Peyer's patch (tissue), 4 donors: ENCODE data around the gene CHAMP1. TPM values are rescaled to one million over a fixed set of nuclear protein-coding genes. Genes with fewer than 3 reads are reported as not detected.

Experiments used
- DNase-seq, 3 donors: peaks; one replicate each; pipeline ENCODE4 v3.0.0-alpha.2; 2017 to 2019
- H3K27ac ChIP-seq, 4 donors: fragments of 200-600 bp; sonication (generic); one replicate each; pipeline ENCODE4 v1.5.1; 2016 to 2019
- H3K27me3 ChIP-seq, 2 donors: fragments of 200-600 bp; sonication (generic); one replicate each; pipeline ENCODE4 v1.5.1; 2019
- H3K36me3 ChIP-seq, 3 donors: fragments of 200-600 bp; sonication (generic); one replicate each; pipeline ENCODE4 v1.5.1; 2016 to 2019
- H3K4me1 ChIP-seq, 4 donors: fragments of 200-600 bp; sonication (generic); one replicate each; pipeline ENCODE4 v1.5.1; 2016 to 2019
- H3K4me3 ChIP-seq, 4 donors: fragments of 200-600 bp; sonication (generic); 1 replicate in 3 of 4; 2 replicates in 1 of 4; pipeline ENCODE4 v1.5.1; 2016 to 2019; ENCODE audit warnings: mild to moderate bottlenecking in 1 of 4
- H3K9me3 ChIP-seq, 4 donors: fragments of 200-600 bp; sonication (generic); one replicate each; pipeline ENCODE4 v1.5.1; 2016 to 2019; ENCODE audit warnings: mild to moderate bottlenecking in 1 of 4
- POLR2A ChIP-seq, 2 donors: fragments of 450-650 bp; IDR thresholded peaks; one replicate each; pipeline ENCODE4 v1.5.1; 2017; ENCODE audit warnings: antibody characterized with exemption in 2 of 2, mild to moderate bottlenecking in 2 of 2, moderate library complexity in 2 of 2
- total RNA-seq, 4 donors: library from RNA; depleted of rRNA; stranded (reverse); fragments of >200 nt; gene quantifications; one replicate each; pipeline ENCODE4 v1.1.0, GENCODE V29; 2016
- TF ChIP-seq, protein P1 (sequence below), 6 experiments: fragments of 450-650 bp in 4 of 6; fragments of 200-600 bp in 2 of 6; sonication (generic) in 1 of 6; IDR thresholded peaks; one replicate each; pipeline ENCODE4 v1.5.1; 2017 to 2019; ENCODE audit warnings: antibody characterized with exemption in 6 of 6, mild to moderate bottlenecking in 3 of 6, moderate library complexity in 1 of 6

CHAMP1 gene
- total RNA-seq, 4 donors from 2014 or later, result 8.5 to 19.6 (median 15.5) TPM

DNA sequence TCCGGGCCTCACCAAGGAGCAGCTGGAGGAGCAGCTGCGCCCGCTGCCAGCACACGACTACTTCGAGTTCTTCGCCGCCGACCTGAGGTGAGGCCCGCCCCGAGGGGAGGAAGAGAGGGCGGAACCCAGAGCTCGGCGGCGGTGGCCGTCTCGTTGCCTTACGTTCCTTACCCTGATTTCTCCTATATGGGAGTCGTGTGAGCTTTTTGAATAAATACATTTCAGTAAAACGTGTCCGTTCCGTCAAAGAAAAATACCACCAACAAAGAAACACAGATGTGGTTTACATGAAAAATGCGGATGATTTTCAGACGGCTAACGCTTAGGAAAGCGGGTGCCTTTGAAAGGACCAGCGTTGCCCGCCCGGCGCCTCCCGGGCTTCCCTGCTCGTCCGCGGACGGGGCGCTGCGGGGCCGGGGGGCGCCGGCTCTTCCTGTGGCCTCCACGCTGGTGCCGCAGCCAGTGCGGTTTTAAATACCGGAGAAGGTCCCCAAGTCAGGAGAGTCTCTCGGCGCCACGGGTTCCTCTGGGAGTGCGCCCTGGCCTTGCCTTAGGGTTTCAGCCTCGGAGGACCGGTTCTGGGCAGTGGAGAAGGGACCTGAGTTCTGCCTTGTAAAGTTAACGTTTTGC lies 32.1 kb upstream of the CHAMP1 start:
- Histone ChIP-seq H3K4me1 (peaks cover 0 to 24% (median 4%) of the 10 kb centered on the region in 4 donors), H3K9me3 (no peaks in the 10 kb centered on the region), H3K27ac (peak overlapping the region; percentile 91 to 99 (median 97)), H3K27me3 (no peaks in the 10 kb centered on the region), H3K4me3 (peak overlapping the region; percentile 60 to 93 (median 69)), H3K36me3 (peaks cover 0 to 13% (median 0%) of the 10 kb centered on the region in 3 donors)
- TF ChIP-seq, protein P1, sequence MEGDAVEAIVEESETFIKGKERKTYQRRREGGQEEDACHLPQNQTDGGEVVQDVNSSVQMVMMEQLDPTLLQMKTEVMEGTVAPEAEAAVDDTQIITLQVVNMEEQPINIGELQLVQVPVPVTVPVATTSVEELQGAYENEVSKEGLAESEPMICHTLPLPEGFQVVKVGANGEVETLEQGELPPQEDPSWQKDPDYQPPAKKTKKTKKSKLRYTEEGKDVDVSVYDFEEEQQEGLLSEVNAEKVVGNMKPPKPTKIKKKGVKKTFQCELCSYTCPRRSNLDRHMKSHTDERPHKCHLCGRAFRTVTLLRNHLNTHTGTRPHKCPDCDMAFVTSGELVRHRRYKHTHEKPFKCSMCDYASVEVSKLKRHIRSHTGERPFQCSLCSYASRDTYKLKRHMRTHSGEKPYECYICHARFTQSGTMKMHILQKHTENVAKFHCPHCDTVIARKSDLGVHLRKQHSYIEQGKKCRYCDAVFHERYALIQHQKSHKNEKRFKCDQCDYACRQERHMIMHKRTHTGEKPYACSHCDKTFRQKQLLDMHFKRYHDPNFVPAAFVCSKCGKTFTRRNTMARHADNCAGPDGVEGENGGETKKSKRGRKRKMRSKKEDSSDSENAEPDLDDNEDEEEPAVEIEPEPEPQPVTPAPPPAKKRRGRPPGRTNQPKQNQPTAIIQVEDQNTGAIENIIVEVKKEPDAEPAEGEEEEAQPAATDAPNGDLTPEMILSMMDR (IDR thresholded peaks at IDR 0.05), result no peak
- peak; percentile 22 to 47 for TF ChIP-seq POLR2A (IDR thresholded peaks at IDR 0.05)
- peak; percentile 67 to 86 (median 70) for DNase-seq

DNA sequence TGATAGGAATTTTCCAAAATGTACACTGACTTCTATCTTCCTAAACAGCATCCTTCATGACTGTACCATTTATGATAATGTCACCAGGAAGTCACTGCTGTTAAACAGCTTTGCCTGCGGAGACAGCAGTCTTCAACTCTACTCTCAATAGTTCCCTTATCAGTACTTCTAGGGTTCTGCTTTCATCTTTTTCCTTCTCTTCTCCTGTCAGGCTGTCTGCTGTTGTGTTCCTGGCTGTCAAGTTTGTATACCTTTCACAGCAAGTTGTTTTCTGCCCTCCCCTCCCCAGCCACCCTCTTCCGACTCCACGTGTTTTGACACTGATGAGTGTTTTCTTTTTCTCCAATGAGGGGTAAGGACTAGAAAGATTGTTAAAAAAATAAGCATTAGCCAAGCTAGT lies 30.7 kb upstream of the CHAMP1 start:
- Histone ChIP-seq H3K4me3 (no peak overlapping the region), H3K27me3 (no peaks in the 10 kb centered on the region), H3K36me3 (peaks cover 0 to 20% (median 0%) of the 10 kb centered on the region in 3 donors), H3K9me3 (no peaks in the 10 kb centered on the region), H3K27ac (no peak overlapping the region), H3K4me1 (peaks cover 0 to 24% (median 4%) of the 10 kb centered on the region in 4 donors)
- no peak for TF ChIP-seq POLR2A (IDR thresholded peaks at IDR 0.05)
- TF ChIP-seq, protein P1 (IDR thresholded peaks at IDR 0.05), result no peak
- DNase-seq, result no peak

DNA sequence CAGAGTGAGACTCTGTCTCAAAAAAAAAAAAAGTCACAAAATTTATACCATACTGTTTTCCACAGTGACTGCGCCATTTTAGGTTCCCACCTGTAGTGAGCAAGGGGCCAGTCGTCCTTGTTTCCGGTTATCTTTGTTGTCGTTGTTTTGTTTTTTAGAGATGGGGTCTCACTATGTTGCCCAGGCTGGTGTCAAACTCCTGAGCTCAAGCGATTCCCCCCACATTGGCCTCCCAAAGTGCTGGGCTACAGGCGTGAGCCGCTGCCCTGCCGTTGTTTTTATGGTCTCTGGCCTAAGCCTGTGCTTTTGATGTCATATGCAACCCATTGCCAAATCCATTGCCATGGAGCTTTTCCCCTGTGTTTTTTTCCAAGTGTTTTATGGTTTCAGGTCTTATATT lies 29.6 kb upstream of the CHAMP1 start:
- Histone ChIP-seq H3K27me3 (no peaks in the 10 kb centered on the region), H3K27ac (no peak overlapping the region), H3K9me3 (no peaks in the 10 kb centered on the region), H3K4me3 (no peak overlapping the region), H3K36me3 (peaks cover 0 to 22% (median 0%) of the 10 kb centered on the region in 3 donors), H3K4me1 (peaks cover 0 to 24% (median 4%) of the 10 kb centered on the region in 4 donors)
- DNase-seq, result no peak
- no peak for TF ChIP-seq POLR2A (IDR thresholded peaks at IDR 0.05)
- TF ChIP-seq, protein P1 (IDR thresholded peaks at IDR 0.05), result no peak

DNA sequence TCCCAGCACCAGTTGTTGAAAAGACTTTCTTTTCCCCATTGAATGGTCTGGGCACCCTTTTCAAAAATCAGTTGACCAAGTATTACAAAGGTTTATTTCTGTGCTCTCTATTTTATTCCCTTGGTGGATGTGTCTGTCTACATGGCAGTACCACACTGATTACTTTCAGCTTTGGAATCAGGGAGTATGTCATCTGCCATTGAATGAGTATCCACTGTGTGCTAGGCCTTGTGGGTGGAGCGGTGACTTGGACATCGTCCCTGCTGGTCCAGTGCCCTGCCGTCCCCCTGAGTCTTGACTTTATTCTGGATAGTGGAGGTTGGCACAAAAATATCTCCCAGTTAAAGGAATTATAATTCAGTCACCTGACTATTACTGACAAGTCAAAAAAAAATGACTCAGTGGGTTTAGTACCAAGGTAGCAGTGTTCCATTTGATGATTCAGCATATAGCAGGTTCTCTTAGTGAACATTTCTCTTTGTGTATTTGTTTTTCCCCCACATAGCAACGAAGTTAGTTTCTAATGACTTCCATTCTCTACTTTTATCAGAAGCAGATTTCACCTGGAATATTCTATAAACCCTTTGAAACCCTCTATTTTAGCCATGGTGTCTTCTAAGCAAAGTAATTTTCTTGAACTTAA lies 29.0 kb upstream of the CHAMP1 start:
- Histone ChIP-seq H3K9me3 (no peaks in the 10 kb centered on the region), H3K27ac (no peak overlapping the region), H3K4me3 (no peak overlapping the region), H3K27me3 (no peaks in the 10 kb centered on the region), H3K4me1 (peaks cover 0 to 23% (median 4%) of the 10 kb centered on the region in 4 donors), H3K36me3 (peaks cover 0 to 28% (median 0%) of the 10 kb centered on the region in 3 donors)
- no peak for DNase-seq
- TF ChIP-seq, protein P1 (IDR thresholded peaks at IDR 0.05), result no peak
- TF ChIP-seq POLR2A (IDR thresholded peaks at IDR 0.05), result no peak

DNA sequence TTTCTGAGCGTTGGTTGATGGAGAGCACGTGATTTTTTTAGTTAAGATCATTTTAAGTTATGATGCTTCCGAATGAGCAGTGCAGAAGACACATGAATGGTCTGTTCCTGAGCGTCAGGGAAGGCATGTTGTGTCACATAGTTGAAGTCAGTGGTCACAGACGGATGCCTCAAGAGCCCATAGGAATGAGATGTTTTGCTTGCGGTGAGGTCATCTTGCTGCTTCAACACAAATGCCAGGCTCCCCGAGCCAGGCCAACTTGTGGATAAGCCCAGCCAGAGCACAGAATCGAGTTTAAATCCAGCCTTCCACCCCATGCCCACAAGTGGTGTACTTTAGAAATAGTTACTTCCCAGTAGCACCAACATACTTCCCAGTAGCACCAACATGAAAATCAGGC lies 27.5 kb upstream of the CHAMP1 start:
- H3K27ac ChIP-seq, result no peak overlapping the region
- no peak for DNase-seq
- no peaks in the 10 kb centered on the region for H3K9me3 ChIP-seq
- no peaks in the 10 kb centered on the region for H3K27me3 ChIP-seq
- H3K4me1 ChIP-seq, result peaks cover 0 to 16% (median 4%) of the 10 kb centered on the region in 4 donors
- no peak for TF ChIP-seq POLR2A (IDR thresholded peaks at IDR 0.05)
- TF ChIP-seq, protein P1 (IDR thresholded peaks at IDR 0.05), result no peak
- no peak overlapping the region for H3K4me3 ChIP-seq
- peaks cover 0 to 33% (median 0%) of the 10 kb centered on the region in 3 donors for H3K36me3 ChIP-seq
